Nephron progenitor cell (in vitro differentiated cells): ENCODE data around the gene FAM149B1.

ENCODE experiments used
- DNase-seq: peaks from one replicate; pipeline ENCODE4 v3.0.0; 2021
- H3K27ac Mint-ChIP-seq: 2 replicates; pipeline ENCODE4 v1.8.0; 2021; ENCODE audit warnings: mild to moderate bottlenecking, moderate library complexity, mixed read lengths
- H3K27me3 Mint-ChIP-seq: 2 replicates; pipeline ENCODE4 v1.8.0; 2021; ENCODE audit warnings: mild to moderate bottlenecking, low read depth, mixed read lengths; ENCODE audit not compliant: poor library complexity
- H3K36me3 Mint-ChIP-seq: 2 replicates; pipeline ENCODE4 v1.8.0; 2021; ENCODE audit warnings: low read depth, mixed read lengths
- H3K4me1 Mint-ChIP-seq: 2 replicates; pipeline ENCODE4 v1.8.0; 2021; ENCODE audit warnings: mixed read lengths
- H3K4me3 Mint-ChIP-seq: 2 replicates; pipeline ENCODE4 v1.8.0; 2021; ENCODE audit warnings: mild to moderate bottlenecking, moderate library complexity, mixed read lengths
- H3K9me3 Mint-ChIP-seq: 2 replicates; pipeline ENCODE4 v1.8.0; 2021; ENCODE audit warnings: mild to moderate bottlenecking, moderate library complexity, mixed read lengths
- CTCF ChIP-seq: fragments of 200-600 bp; sonication (generic); IDR thresholded peaks from 2 replicates; pipeline ENCODE4 v1.5.0; 2021; ENCODE audit warnings: antibody characterized with exemption

FAM149B1 gene

GRCh38 chr10:73246646-73247508, 79.0 kb downstream of the FAM149B1 start, which contains the start of gene DNAJC9:
DNAJC9 (minus strand) TSS chr10:73247255; CDS start chr10:73247189, 66 bp downstream.
- peaks cover 63% of the 10 kb centered on the region for H3K4me1 Mint-ChIP-seq
- H3K4me3 Mint-ChIP-seq = peak within 1 kb of the TSS; percentile 97
- DNase-seq = peak; percentile 98
- peaks cover 63% of the 10 kb centered on the region for H3K36me3 Mint-ChIP-seq
- no peaks in the 10 kb centered on the region for H3K27me3 Mint-ChIP-seq
- TF ChIP-seq CTCF = no peak
- H3K27ac Mint-ChIP-seq = peak within 1 kb of the TSS; percentile 99
- H3K9me3 Mint-ChIP-seq = no peaks in the 10 kb centered on the region

- no peaks in the 10 kb centered on the region for H3K27me3 Mint-ChIP-seq
- H3K4me3 Mint-ChIP-seq = peak overlapping the region; percentile 97
- peaks cover 57% of the 10 kb centered on the region for H3K36me3 Mint-ChIP-seq
- peaks cover 65% of the 10 kb centered on the region for H3K4me1 Mint-ChIP-seq
- no peaks in the 10 kb centered on the region for H3K9me3 Mint-ChIP-seq
- DNase-seq = no peak
- TF ChIP-seq CTCF = no peak
- peak overlapping the region; percentile 99 for H3K27ac Mint-ChIP-seq
Measured at GRCh38 chr10:73247509-73248258, 79.8 kb downstream of the FAM149B1 start.

GRCh38 chr10:73248259-73248724, 80.4 kb downstream of the FAM149B1 start:
- peak overlapping the region; percentile 99 for H3K27ac Mint-ChIP-seq

GRCh38 chr10:73251683-73252444, 83.9 kb downstream of the FAM149B1 start:
- Mint-ChIP-seq H3K36me3 (peaks cover 26% of the 10 kb centered on the region), H3K4me3 (peak overlapping the region; percentile 99), H3K4me1 (peaks cover 48% of the 10 kb centered on the region), H3K27me3 (no peaks in the 10 kb centered on the region), H3K27ac (peak overlapping the region; percentile 99), H3K9me3 (no peaks in the 10 kb centered on the region)
- DNase-seq = no peak
- no peak for TF ChIP-seq CTCF

More at GRCh38 chr10:73248259-73248724, 80.4 kb downstream of the FAM149B1 start:
- TF ChIP-seq CTCF = no peak
- H3K27me3 Mint-ChIP-seq = no peaks in the 10 kb centered on the region
- peaks cover 64% of the 10 kb centered on the region for H3K4me1 Mint-ChIP-seq
- peaks cover 51% of the 10 kb centered on the region for H3K36me3 Mint-ChIP-seq
- peak overlapping the region; percentile 97 for H3K4me3 Mint-ChIP-seq
- no peaks in the 10 kb centered on the region for H3K9me3 Mint-ChIP-seq
- no peak for DNase-seq

GRCh38 chr10:73252445-73253224, 84.7 kb downstream of the FAM149B1 start, which contains the start of gene MRPS16:
MRPS16 (minus strand) TSS chr10:73252644; CDS start chr10:73252482, 162 bp downstream.
- Mint-ChIP-seq H3K9me3 (peaks cover under 1% of the 10 kb centered on the region), H3K27me3 (no peaks in the 10 kb centered on the region), H3K4me3 (peak within 1 kb of the TSS; percentile 99), H3K27ac (peak within 1 kb of the TSS; percentile 99), H3K4me1 (peaks cover 42% of the 10 kb centered on the region), H3K36me3 (peaks cover 26% of the 10 kb centered on the region)
- TF ChIP-seq CTCF = no peak
- DNase-seq = peak; percentile 89
